Astrocyte (in vitro differentiated cells and primary cell): ENCODE results near the gene MGAT5.

Source experiments
- CTCF ChIP-seq: IDR thresholded peaks from 2 replicates; pipeline ENCODE4 v1.5.1; 2011; ENCODE audit warnings: low read depth, mild to moderate bottlenecking, inconsistent platforms, low read length, moderate library complexity; ENCODE audit not compliant: insufficient read depth
- EZH2 ChIP-seq: IDR thresholded peaks from 2 replicates; pipeline ENCODE4 v1.6.1; 2012; ENCODE audit warnings: mild to moderate bottlenecking, low read length, inconsistent platforms; ENCODE audit not compliant: insufficient read depth

- TF ChIP-seq CTCF (no peak), EZH2 (no peak)
Observed at GRCh38 chr2:134253804-134254203, at the start of gene MGAT5.
